ENCODE results near the gene HYAL3.

DNA sequence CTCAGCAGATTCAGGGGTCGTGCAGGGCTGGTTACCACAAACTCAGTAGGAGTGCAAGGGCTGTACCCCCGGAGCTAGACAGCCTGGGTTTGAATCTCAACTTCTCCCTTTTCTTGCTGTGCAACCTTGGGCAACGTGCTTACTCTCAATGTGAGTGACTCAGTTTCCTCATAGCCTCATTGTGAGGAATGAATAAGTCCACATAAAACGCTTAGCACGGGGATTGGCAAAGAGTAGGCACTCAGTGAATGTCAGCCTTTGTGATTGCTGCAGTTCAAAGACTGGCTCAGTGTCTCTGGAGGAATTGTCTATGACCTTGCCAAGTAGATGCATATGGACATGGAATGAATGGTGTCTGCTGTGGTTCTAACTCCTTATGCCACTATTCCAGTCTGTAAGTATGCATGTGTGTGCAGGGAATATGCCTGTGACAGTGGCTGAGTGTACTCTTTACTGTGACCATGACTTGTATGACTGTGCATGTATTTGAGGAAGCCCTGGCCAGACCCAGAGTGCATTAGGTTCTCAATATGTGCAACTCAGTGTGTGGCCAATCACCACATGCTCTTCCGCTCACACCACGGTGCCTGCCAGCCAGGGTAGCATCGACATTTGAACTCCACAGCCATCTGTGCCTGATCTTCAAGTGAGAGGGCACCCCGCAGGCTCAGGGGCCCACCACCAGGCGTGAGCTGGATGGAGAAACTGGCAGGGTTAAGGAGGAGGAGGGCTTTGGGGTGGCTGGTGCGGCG, 900 bp upstream of the HYAL3 start:
- no peak for TF ChIP-seq CTCF (IDR thresholded peaks at IDR 0.05)
- no peak for TF ChIP-seq POLR2A (IDR thresholded peaks at IDR 0.05)
- TF ChIP-seq POLR2AphosphoS5 (IDR thresholded peaks at IDR 0.05) = no peak

Data from prostate gland (tissue), 2 donors.